Measurements from ENCODE around the gene ARMC2.
A peak's percentile ranks its signal among the peaks of the same experiment; 100 is the strongest.
"Not testable (repeated sequence)": the region's sequence is repeated elsewhere in the genome, so short reads cannot be mapped to it uniquely, and the experiment has no call there.

Gene ARMC2

GRCh38 chr6:108916026-108916686 lies 67.9 kb downstream of the ARMC2 start:
- DNase-seq (ENCODE audit: low read depth in 2 of 2), result no peak

DNA sequence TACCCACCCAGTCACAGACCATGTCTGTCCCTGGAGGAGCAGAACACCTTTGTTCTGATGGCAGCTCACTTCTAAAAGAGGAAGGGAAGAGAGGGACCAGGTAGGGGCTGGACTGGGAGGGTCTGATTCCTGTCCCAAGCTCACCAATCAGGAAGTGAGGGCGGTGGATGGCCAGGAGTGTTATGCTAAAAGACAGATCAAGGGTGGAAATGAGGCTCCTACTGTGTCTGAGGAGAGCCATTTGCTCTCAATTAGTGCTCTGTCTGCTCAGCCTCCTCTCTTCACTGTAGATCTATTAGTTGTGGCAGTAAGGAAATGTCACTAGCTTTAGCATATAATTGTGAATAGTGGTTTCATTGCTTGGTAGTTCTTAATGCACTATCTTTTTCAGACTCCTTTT lies 72.5 kb downstream of the ARMC2 start:
- no peak for DNase-seq (ENCODE audit: low read depth in 2 of 2)

- peak; percentile 7 to 9 for DNase-seq (ENCODE audit: low read depth in 2 of 2)
Measured at GRCh38 chr6:108921547-108922361, 73.5 kb downstream of the ARMC2 start.

- no peak for DNase-seq (ENCODE audit: low read depth in 2 of 2)
Measured at GRCh38 chr6:108922499-108922898, 74.3 kb downstream of the ARMC2 start.

DNA sequence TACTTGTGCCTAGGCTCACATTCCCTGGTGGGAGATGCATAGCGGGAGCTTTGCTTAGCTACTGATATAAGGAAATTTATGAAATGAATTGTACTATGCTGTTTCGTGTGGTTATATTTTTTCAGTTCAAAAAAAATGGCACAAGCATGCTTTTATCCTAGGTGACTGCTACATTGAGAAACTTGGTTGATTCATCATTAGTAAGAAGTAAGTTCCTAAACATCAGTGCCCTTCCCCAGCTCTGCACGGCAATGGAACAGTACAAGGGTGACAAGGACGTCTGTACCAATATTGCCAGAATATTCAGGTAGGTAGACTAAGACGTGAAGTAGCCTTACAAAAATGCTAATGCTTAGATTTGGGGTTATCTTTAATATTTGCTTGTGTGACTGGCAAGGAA lies 79.7 kb downstream of the ARMC2 start:
- DNase-seq (ENCODE audit: low read depth in 2 of 2), result no peak

DNA sequence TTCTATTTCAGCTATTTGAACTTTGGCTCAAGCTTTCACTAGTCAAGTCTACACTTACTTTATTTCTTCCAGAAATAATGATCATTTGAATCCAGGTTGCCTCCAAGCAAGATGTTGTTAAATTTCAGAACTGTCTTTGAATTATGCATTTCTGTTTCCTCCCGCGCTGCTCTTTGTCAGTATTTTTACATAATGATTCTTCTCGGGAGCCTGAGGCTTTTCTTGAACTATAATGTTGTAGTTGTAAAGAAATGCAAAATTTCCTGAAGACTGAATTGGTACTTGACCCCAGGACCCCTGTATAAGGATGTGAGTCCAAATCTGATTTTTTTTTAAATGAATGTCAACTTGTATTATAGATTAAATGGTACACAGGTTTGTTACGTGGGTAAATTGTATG lies 80.4 kb downstream of the ARMC2 start:
- DNase-seq (ENCODE audit: low read depth in 2 of 2), result no peak

DNA sequence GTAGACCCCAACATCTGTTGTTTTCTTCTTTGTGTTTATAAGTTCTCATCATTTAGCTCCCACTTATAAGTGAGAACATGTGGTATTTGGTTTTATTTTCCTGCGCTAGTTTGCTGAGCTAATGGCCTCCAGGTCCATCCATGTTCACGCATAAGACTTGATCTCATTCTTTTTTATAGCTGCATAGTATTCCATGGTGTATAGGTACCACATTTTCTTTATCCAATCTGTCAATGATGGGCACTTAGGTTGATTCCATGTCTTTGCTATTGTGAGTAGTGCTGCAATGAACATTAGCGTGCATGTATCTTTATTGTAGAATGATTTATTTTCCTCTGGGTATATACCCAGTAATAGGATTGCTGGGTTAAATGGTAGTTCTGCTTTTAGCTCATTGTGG lies 82.9 kb downstream of the ARMC2 start:
- not testable (repeated sequence) for DNase-seq (ENCODE audit: low read depth in 2 of 2)

DNA sequence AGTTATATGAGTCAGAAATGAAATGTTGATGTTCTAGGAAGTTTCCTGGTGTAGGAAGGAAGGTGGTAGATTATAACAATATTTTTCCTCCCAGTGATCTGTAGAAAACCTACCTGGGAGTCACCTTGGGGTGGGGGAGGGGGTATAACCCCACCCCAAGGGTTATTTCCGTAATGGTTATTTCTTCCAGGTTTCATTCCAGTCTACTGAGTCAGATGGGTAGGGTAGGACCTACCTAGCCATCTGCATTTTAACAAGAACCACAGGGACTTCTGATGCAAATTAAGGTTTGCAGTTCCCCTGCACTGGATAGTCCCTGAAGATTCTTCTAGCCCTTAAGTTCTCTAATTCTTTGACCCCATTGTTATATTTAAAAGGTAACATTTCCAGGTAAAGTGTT lies 88.9 kb downstream of the ARMC2 start:
- no peak for DNase-seq (ENCODE audit: low read depth in 2 of 2)

DNA sequence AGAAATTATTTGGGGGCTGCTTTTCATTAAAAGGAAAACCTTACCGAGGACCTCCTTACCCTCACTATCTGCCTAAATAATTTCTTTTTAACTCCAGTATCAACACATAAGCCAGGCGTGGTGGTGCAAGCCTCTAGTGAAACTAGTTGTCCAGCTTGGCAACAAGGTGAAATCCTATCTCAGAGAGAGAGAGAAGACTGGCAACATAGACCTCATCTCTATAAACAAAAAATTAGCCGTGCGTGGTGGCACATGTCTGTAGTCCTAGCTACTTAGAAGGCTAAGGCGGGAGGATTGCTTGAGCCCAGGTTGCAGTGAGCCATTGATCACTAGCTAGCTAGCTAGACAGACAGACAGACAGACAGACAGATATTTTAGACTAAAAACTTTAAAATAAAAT lies 92.5 kb downstream of the ARMC2 start:
- no peak for DNase-seq (ENCODE audit: low read depth in 2 of 2)

GRCh38 chr6:108941281-108941680 lies 93.1 kb downstream of the ARMC2 start:
- no peak for DNase-seq (ENCODE audit: low read depth in 2 of 2)

DNA sequence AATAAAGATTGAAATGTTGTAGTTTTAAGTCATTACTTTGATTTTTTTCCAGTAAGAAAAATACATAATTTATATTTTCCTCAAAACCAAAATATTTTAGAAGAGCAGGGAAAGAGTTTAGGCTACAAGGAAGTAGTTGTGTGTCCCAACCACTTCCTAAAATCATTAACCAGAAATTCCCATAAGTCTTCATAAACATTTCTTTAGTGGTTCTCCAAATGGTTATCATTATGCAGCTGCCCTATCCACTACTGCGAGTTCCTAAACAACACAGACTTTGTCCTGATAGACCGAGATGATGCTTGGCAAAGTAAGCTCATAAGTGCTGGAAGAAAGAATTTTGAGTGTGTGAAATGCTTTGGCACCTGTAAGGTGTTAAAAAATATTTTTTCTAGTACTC lies 93.6 kb downstream of the ARMC2 start:
- no peak for DNase-seq (ENCODE audit: low read depth in 2 of 2)

GRCh38 chr6:108942556-108943492 lies 94.6 kb downstream of the ARMC2 start:
- DNase-seq (ENCODE audit: low read depth in 2 of 2), result peak; percentile 19 to 38

- no peak for DNase-seq (ENCODE audit: low read depth in 2 of 2)
Measured at GRCh38 chr6:108944071-108944470, 95.8 kb downstream of the ARMC2 start.

GRCh38 chr6:108944707-108945680 lies 96.8 kb downstream of the ARMC2 start:
- no peak for DNase-seq (ENCODE audit: low read depth in 2 of 2)

- DNase-seq (ENCODE audit: low read depth in 2 of 2), result no peak
Measured at GRCh38 chr6:108945681-108946159, 97.5 kb downstream of the ARMC2 start.

DNA sequence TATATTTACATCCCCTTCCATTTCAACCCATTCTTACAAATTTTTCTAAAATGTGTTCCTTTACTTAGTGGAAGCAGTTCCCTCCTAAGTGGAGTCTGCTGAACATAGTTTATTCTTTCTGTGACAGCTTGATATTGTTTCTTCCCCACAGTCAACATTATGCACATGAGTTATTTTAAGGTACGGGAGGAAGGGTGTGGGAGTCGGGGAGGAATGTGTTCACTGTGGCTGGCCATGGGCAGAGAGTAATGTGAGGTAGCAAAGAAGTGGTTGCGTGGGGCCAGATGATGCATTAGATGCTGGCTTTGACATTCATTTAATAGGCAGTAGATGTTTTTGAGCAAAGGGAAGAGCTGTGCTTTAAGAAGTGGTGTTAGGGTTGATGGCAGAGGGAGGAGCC lies 98.5 kb downstream of the ARMC2 start:
- no peak for DNase-seq (ENCODE audit: low read depth in 2 of 2)

DNA sequence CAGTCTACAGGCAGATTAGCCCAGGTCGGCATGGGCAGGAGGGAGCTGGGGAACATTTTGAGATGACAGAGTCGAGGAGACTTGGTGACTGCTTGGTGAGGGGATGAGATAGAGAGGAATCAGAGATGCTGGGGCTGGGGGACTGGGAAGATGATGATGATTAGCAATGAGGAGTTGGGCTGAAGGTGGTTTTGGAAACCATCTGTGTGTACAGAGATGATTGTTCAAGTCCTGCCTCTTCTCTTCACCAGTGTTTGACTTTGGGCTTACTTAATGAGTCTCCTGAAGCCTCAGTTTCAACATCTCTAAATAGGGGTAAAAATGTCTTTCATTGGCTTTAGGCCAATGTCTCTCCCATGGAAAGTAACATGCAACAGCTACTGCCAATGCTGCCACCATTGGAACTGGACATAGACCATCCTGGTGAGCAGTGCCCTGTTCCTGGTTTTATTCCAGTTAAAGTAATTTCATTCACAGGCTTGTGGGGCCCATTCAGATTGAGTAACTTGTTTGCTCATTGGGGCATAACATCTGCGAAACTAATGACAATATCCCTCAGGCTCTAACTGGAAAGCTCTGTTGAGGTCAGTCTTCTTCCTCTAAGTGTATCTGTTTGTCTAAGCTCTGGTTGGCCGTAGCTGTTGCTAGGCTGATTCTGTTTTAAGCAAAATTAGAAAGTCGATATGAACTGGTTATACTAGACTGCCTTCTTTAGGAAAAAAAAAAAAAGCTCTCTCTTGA lies 99.1 kb downstream of the ARMC2 start:
- DNase-seq (ENCODE audit: low read depth in 2 of 2), result no peak

- DNase-seq (ENCODE audit: low read depth in 2 of 2), result no peak
Measured at GRCh38 chr6:108948181-108948661, 100.0 kb downstream of the ARMC2 start.

GRCh38 chr6:108951351-108951953 lies 103.2 kb downstream of the ARMC2 start:
- DNase-seq (ENCODE audit: low read depth in 2 of 2), result no peak

All from stimulated activated CD8-positive, alpha-beta memory T cell treated with anti-CD3 and anti-CD28 coated beads, Interleukin-2, amount 100 ng/mL, for 48 hours (primary cell).